Measurements from ENCODE around the gene AGAP1. TPM values are rescaled to one million over a fixed set of nuclear protein-coding genes. Genes with fewer than 3 reads are reported as not detected.
A peak's percentile ranks its signal among the peaks of the same experiment; 100 is the strongest.

The AGAP1 gene
- total RNA-seq, 2 donors from 2014 or later = 32.8 to 34.7 TPM

GRCh38 chr2:236156860-236157194 lies 663.0 kb downstream of the AGAP1 start:
- H3K4me3 ChIP-seq (ENCODE audit: low read length) = no peak overlapping the region
- peak; percentile 45 for DNase-seq
- H3K27me3 ChIP-seq (ENCODE audit: control insufficient read depth, insufficient read depth, low read length, poor library complexity, severe bottlenecking) = peaks cover 76% of the 10 kb centered on the region
- Mint-ChIP-seq H3K36me3 (ENCODE audit: low read depth) (no peaks in the 10 kb centered on the region), H3K4me3 (no peak overlapping the region), H3K27ac (no peak overlapping the region), H3K27me3 (ENCODE audit: insufficient read depth) (peaks cover 88% of the 10 kb centered on the region), H3K9me3 (peaks cover 3% of the 10 kb centered on the region), H3K4me1 (peaks cover 5% of the 10 kb centered on the region)
- WGBS, 2 experiments (ENCODE audit: insufficient coverage in 1 of 2, insufficient read length in 1 of 2) = 85 to 100% methylated on average over 1 to 7 of the region's 7 CpGs
- no peaks in the 10 kb centered on the region for H3K36me3 ChIP-seq (ENCODE audit: control insufficient read depth, insufficient read depth, low read length)
- H3K4me1 ChIP-seq (ENCODE audit: control insufficient read depth, insufficient read depth, low read length) = no peaks in the 10 kb centered on the region
- no peak overlapping the region for H3K9ac ChIP-seq (ENCODE audit: extremely low read depth, low read length, poor library complexity, severe bottlenecking)
- H3K9me3 ChIP-seq (ENCODE audit: control insufficient read depth, low read length) = no peaks in the 10 kb centered on the region
- no peak overlapping the region for H3K27ac ChIP-seq (ENCODE audit: low read depth, low read length)
- TF ChIP-seq CTCF (conservative IDR thresholded peaks at IDR 0.05) = no peak

- Mint-ChIP-seq H3K36me3 (ENCODE audit: low read depth) (no peaks in the 10 kb centered on the region), H3K4me1 (peaks cover 5% of the 10 kb centered on the region), H3K27ac (no peak overlapping the region), H3K4me3 (no peak overlapping the region), H3K27me3 (ENCODE audit: insufficient read depth) (peaks cover 90% of the 10 kb centered on the region), H3K9me3 (no peaks in the 10 kb centered on the region)
- Histone ChIP-seq H3K9me3 (ENCODE audit: control insufficient read depth, low read length) (no peaks in the 10 kb centered on the region), H3K4me1 (ENCODE audit: control insufficient read depth, insufficient read depth, low read length) (no peaks in the 10 kb centered on the region), H3K36me3 (ENCODE audit: control insufficient read depth, insufficient read depth, low read length) (no peaks in the 10 kb centered on the region), H3K27me3 (ENCODE audit: control insufficient read depth, insufficient read depth, low read length, poor library complexity, severe bottlenecking) (peaks cover 81% of the 10 kb centered on the region), H3K4me3 (ENCODE audit: low read length) (no peak overlapping the region), H3K9ac (ENCODE audit: extremely low read depth, low read length, poor library complexity, severe bottlenecking) (no peak overlapping the region), H3K27ac (ENCODE audit: low read depth, low read length) (no peak overlapping the region)
- no peak for TF ChIP-seq CTCF (conservative IDR thresholded peaks at IDR 0.05)
- DNase-seq = no peak
- WGBS, 2 experiments (ENCODE audit: insufficient coverage in 1 of 2, insufficient read length in 1 of 2) = 89 to 92% methylated on average over 5 to 6 of the region's 6 CpGs
These were observed 663.5 kb downstream of the AGAP1 start for GRCh38 chr2:236157366-236157765.

- no peak overlapping the region for H3K4me3 ChIP-seq (ENCODE audit: low read length)
These were observed 664.1 kb downstream of the AGAP1 start for GRCh38 chr2:236157815-236158498.

More at GRCh38 chr2:236157815-236158498, 664.1 kb downstream of the AGAP1 start:
- no peak for DNase-seq
- Mint-ChIP-seq H3K4me1 (peaks cover 5% of the 10 kb centered on the region), H3K4me3 (no peak overlapping the region), H3K36me3 (ENCODE audit: low read depth) (no peaks in the 10 kb centered on the region), H3K27me3 (ENCODE audit: insufficient read depth) (peaks cover 95% of the 10 kb centered on the region), H3K27ac (no peak overlapping the region), H3K9me3 (no peaks in the 10 kb centered on the region)
- Histone ChIP-seq H3K27me3 (ENCODE audit: control insufficient read depth, insufficient read depth, low read length, poor library complexity, severe bottlenecking) (peaks cover 87% of the 10 kb centered on the region), H3K9ac (ENCODE audit: extremely low read depth, low read length, poor library complexity, severe bottlenecking) (no peak overlapping the region), H3K9me3 (ENCODE audit: control insufficient read depth, low read length) (no peaks in the 10 kb centered on the region), H3K4me1 (ENCODE audit: control insufficient read depth, insufficient read depth, low read length) (no peaks in the 10 kb centered on the region), H3K27ac (ENCODE audit: low read depth, low read length) (no peak overlapping the region), H3K36me3 (ENCODE audit: control insufficient read depth, insufficient read depth, low read length) (no peaks in the 10 kb centered on the region)
- WGBS, 2 experiments (ENCODE audit: insufficient coverage in 1 of 2, insufficient read length in 1 of 2) = 89 to 93% methylated on average over 4 to 10 of the region's 10 CpGs
- no peak for TF ChIP-seq CTCF (conservative IDR thresholded peaks at IDR 0.05)

Measured in endodermal cell (in vitro differentiated cells).